ENCODE data around the gene STXBP5.

Gene STXBP5

GRCh38 chr6:147212622-147213021 is 8.4 kb downstream of the STXBP5 start:
- DNase-seq: no peak

GRCh38 chr6:147213772-147214171 is 9.6 kb downstream of the STXBP5 start:
- DNase-seq: no peak

GRCh38 chr6:147214248-147215227 is 10.3 kb downstream of the STXBP5 start:
- no peak for DNase-seq

- no peak for DNase-seq
These were observed 12.7 kb downstream of the STXBP5 start for GRCh38 chr6:147216915-147217314.

GRCh38 chr6:147217840-147218404 is 13.7 kb downstream of the STXBP5 start:
- DNase-seq: no peak

GRCh38 chr6:147218797-147219196 is 14.6 kb downstream of the STXBP5 start:
- DNase-seq: no peak

- no peak for DNase-seq
These were observed 15.2 kb downstream of the STXBP5 start for GRCh38 chr6:147219463-147219862.

GRCh38 chr6:147220345-147220744 is 16.1 kb downstream of the STXBP5 start:
- no peak for DNase-seq

- DNase-seq: no peak
These were observed 17.5 kb downstream of the STXBP5 start for GRCh38 chr6:147221739-147222138.

GRCh38 chr6:147222160-147222838 is 18.1 kb downstream of the STXBP5 start:
- no peak for DNase-seq

GRCh38 chr6:147223736-147224135 is 19.5 kb downstream of the STXBP5 start:
- no peak for DNase-seq

GRCh38 chr6:147226163-147226724 is 22.0 kb downstream of the STXBP5 start:
- DNase-seq: no peak

- no peak for DNase-seq
These were observed 22.7 kb downstream of the STXBP5 start for GRCh38 chr6:147226877-147227276.

- DNase-seq: no peak
These were observed 23.6 kb downstream of the STXBP5 start for GRCh38 chr6:147227770-147228320.

GRCh38 chr6:147231589-147231988 is 27.4 kb downstream of the STXBP5 start:
- no peak for DNase-seq

GRCh38 chr6:147234685-147235084 is 30.5 kb downstream of the STXBP5 start:
- DNase-seq: no peak

- DNase-seq: no peak
These were observed 33.9 kb downstream of the STXBP5 start for GRCh38 chr6:147238164-147238563.

- no peak for DNase-seq
These were observed 34.7 kb downstream of the STXBP5 start for GRCh38 chr6:147238906-147239305.

- DNase-seq: no peak
These were observed 40.6 kb downstream of the STXBP5 start for GRCh38 chr6:147244832-147245231.

- DNase-seq: no peak
These were observed 41.5 kb downstream of the STXBP5 start for GRCh38 chr6:147245693-147246092.

- no peak for DNase-seq
These were observed 42.8 kb downstream of the STXBP5 start for GRCh38 chr6:147246853-147247635.

GRCh38 chr6:147248859-147249258 is 44.6 kb downstream of the STXBP5 start:
- no peak for DNase-seq
